ENCODE measurements around the gene SLC32A1. TPM values are rescaled to one million over a fixed set of nuclear protein-coding genes. Genes with fewer than 3 reads are reported as not detected.

The SLC32A1 gene, protein sequence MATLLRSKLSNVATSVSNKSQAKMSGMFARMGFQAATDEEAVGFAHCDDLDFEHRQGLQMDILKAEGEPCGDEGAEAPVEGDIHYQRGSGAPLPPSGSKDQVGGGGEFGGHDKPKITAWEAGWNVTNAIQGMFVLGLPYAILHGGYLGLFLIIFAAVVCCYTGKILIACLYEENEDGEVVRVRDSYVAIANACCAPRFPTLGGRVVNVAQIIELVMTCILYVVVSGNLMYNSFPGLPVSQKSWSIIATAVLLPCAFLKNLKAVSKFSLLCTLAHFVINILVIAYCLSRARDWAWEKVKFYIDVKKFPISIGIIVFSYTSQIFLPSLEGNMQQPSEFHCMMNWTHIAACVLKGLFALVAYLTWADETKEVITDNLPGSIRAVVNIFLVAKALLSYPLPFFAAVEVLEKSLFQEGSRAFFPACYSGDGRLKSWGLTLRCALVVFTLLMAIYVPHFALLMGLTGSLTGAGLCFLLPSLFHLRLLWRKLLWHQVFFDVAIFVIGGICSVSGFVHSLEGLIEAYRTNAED
- not detected for polyA plus RNA-seq

DNA sequence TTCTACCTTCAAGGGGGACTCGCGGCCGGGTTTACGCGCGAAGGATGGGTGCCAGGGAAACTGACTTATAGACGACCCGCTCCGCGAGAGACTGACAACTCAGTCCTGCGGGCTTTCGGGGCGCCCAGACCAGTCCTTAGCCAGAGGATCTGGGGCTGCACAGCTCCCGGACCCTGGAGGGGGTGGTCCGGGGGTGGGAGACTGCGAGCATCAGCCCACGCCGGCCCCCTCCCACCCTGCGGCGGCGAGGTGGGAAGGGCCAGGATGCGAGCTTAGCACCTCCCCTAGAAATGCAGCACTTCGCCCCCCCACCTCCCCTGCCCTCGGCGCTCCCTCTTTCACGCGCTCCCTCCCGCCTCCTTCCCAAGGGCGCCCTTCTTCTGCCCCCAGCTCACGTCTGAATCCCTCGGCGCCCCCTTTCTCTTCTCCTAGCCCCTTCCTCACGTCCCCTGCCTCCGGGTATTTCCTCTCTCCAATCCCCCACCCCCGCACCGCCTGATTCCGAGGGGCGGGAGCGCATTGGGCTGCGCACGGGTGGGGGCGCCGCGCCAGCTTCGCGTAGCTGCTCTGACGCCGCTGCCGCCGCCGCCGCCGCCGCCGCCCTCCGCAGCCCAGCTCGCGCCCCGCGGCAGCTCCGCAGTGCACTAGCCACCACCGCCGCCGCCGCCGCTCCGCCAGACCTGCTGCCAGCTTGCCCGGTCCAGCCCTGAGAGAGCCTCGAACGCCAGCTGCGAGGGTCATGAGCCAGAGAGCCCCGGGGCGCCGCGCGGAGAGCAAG lies at the start of gene SLC32A1:
TSS of gene SLC32A1 (plus strand) at position 639 of the 778 bp plus-strand sequence. CDS start 239 bp downstream, outside the sequence.
- Mint-ChIP-seq H3K4me1 (peaks cover 28 to 35% of the 10 kb centered on the region in 2 donors), H3K36me3 (peaks cover 0 to 3% (median 0%) of the 10 kb centered on the region in 3 donors), H3K27ac (peak within 1 kb of the TSS in 1 of 6 donors; percentile 27), H3K9me3 (peaks cover 0 to 4% (median 0%) of the 10 kb centered on the region in 6 donors), H3K27me3 (ENCODE audit: low read depth in 3 of 3) (peaks cover 44 to 65% (median 63%) of the 10 kb centered on the region in 3 donors), H3K4me3 (peak within 1 kb of the TSS in 2 of 5 donors; percentile 3 to 47)
- no peak for DNase-seq

DNA sequence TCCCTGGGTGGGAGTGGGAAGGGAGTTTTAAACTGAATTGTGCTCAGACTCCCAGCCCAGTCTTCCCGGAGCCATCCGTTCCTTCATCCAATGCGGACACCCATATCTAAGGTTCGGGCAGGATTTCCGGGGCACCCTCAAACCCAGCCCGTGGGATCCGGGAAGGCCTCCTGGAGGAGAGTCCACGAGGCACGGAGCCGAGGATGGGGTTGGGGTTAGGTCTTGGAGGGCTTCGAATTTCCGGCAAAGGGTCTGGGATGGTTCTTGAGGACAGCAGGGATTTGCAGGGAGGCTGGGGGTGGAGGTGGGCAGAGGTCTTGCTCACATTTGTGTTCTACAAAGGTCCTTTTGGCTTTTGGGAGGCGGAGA lies 49.5 kb upstream of the SLC32A1 start:
- peaks cover 2 to 14% (median 12%) of the 10 kb centered on the region in 3 donors for H3K27me3 Mint-ChIP-seq (ENCODE audit: low read depth in 3 of 3)
- peak overlapping the region in 2 of 6 donors; percentile 46 to 57 for H3K27ac Mint-ChIP-seq
- H3K4me1 Mint-ChIP-seq, result peaks cover 11 to 13% of the 10 kb centered on the region in 2 donors
- DNase-seq, result no peak
- peak overlapping the region; percentile 78 to 90 (median 85) for H3K4me3 Mint-ChIP-seq
- H3K36me3 Mint-ChIP-seq, result peaks cover 0 to 2% (median 0%) of the 10 kb centered on the region in 3 donors
- H3K9me3 Mint-ChIP-seq, result no peaks in the 10 kb centered on the region

DNA sequence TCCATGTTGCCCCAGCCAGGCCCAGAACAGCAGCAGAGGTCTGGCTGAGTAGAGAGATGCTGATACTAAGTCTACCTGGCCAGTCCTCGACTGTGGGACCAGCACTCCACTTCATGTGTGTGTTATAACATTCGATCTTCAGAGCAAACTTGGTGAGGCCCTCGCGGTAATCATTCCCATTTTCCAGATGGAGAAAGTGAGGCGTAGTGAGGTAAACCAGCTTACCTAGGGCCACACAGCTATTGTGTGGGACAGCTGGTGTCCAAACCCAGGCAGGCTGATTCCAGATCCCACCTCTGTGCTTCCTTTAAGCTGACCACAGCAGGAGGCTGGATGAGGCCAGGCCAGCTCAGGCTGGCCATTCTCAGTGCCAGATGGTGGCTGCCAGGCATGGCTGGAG lies 47.7 kb upstream of the SLC32A1 start:
- DNase-seq, result no peak
- H3K4me1 Mint-ChIP-seq, result peaks cover 11 to 13% of the 10 kb centered on the region in 2 donors
- no peaks in the 10 kb centered on the region for H3K9me3 Mint-ChIP-seq
- H3K4me3 Mint-ChIP-seq, result no peak overlapping the region
- H3K27me3 Mint-ChIP-seq (ENCODE audit: low read depth in 3 of 3), result peaks cover 2 to 14% (median 6%) of the 10 kb centered on the region in 3 donors
- H3K27ac Mint-ChIP-seq, result no peak overlapping the region
- no peaks in the 10 kb centered on the region for H3K36me3 Mint-ChIP-seq

DNA sequence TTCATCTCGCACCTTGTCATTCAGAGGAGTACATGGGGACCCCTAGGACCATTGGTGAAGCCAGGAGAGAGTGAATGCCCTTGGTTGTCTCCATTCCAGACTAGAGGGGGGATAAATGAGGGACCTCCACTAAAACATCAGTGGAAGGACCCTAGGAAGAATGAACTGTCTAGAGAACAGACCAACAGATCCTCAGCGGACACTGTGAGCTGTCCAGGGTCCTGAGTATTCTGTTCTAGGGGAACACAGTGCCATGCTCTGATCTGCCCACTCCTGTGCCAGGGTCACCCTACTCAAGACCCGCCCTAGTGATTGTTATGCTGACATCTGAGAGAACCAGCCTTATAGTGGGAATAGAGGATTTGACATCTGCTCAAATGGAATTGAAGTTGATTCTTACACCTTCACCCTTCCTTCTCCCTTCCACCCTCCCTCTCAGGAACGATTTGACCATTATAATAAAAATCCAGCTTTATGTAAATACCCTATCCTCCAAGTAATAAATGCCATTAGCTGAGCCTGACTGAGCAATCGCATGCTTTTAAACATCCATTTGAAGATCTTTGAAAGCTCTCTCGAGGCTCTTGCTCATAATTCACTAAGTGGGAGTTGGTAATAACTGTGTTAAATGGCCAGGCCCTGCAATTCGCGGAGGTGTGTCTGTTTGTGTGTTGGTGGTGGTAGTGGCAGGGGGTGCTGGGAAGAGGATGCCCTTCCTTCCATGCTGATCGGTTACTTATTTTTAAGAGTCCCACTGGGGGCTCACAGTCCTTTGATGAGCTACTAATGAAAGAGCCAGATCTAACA lies 43.6 kb upstream of the SLC32A1 start:
- no peaks in the 10 kb centered on the region for H3K4me1 Mint-ChIP-seq
- no peak overlapping the region for H3K27ac Mint-ChIP-seq
- no peaks in the 10 kb centered on the region for H3K9me3 Mint-ChIP-seq
- H3K36me3 Mint-ChIP-seq, result no peaks in the 10 kb centered on the region
- peaks cover 2 to 18% (median 10%) of the 10 kb centered on the region in 3 donors for H3K27me3 Mint-ChIP-seq (ENCODE audit: low read depth in 3 of 3)
- peak in 1 of 3 donors; percentile 38 for DNase-seq
- H3K4me3 Mint-ChIP-seq, result no peak overlapping the region

DNA sequence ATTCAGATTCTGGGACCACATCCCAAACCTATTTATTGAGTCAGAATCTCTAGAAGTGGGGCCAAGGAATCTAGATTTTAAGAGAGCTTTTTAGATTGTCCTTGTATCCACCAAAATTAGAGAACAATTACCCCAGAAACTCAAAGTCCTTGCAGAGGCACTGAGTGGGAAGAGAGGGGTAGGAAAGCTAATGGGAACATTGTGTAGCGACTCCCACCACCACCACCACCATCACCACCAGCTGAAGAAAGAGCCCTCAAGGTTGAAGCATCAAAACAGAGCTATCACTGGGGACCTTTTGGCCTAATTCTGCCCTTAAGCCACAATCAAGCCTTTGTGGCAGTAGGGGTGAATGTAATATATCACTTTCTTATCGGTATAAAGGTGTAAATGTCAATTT lies 39.0 kb upstream of the SLC32A1 start:
- H3K27me3 Mint-ChIP-seq (ENCODE audit: low read depth in 3 of 3), result peaks cover 6 to 22% (median 14%) of the 10 kb centered on the region in 3 donors
- H3K4me3 Mint-ChIP-seq, result no peak overlapping the region

DNA sequence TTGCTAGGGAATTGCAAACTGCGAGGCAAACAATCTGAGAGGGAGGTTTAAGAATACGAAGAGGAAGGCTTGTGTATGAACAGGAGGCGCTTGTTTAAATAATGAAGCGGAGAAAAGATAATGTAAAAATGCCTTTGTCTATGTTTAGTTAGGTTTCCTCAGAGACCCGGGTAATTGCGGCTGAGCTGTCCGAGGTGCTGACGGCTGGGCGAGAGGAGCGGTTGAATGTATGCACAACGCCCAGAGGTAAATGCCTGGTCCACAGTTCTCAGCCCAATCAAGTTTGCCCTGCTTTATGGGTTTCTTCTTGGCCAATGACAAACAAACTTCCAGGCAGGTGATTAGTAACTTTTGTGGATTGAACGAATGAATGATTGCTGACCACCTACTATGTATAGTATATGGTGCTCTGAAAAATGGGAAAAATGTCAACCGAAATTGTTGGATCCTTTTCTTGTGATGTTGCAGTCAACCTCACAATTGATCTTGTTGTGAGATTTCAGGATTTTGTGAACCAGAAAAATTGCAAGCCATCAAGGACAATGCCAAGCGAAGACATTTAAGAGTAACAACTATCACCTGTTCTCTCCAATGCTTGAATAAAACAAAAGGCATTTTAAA lies 38.3 kb upstream of the SLC32A1 start:
- Mint-ChIP-seq H3K36me3 (no peaks in the 10 kb centered on the region), H3K9me3 (no peaks in the 10 kb centered on the region), H3K4me1 (no peaks in the 10 kb centered on the region), H3K4me3 (no peak overlapping the region), H3K27me3 (ENCODE audit: low read depth in 3 of 3) (peaks cover 6 to 23% (median 14%) of the 10 kb centered on the region in 3 donors), H3K27ac (no peak overlapping the region)
- DNase-seq, result peak in 2 of 3 donors; percentile 13 to 36

More for the DNA sequence above, 39.0 kb upstream of the SLC32A1 start:
- no peaks in the 10 kb centered on the region for H3K36me3 Mint-ChIP-seq
- no peaks in the 10 kb centered on the region for H3K4me1 Mint-ChIP-seq
- H3K9me3 Mint-ChIP-seq, result no peaks in the 10 kb centered on the region
- DNase-seq, result no peak
- no peak overlapping the region for H3K27ac Mint-ChIP-seq

DNA sequence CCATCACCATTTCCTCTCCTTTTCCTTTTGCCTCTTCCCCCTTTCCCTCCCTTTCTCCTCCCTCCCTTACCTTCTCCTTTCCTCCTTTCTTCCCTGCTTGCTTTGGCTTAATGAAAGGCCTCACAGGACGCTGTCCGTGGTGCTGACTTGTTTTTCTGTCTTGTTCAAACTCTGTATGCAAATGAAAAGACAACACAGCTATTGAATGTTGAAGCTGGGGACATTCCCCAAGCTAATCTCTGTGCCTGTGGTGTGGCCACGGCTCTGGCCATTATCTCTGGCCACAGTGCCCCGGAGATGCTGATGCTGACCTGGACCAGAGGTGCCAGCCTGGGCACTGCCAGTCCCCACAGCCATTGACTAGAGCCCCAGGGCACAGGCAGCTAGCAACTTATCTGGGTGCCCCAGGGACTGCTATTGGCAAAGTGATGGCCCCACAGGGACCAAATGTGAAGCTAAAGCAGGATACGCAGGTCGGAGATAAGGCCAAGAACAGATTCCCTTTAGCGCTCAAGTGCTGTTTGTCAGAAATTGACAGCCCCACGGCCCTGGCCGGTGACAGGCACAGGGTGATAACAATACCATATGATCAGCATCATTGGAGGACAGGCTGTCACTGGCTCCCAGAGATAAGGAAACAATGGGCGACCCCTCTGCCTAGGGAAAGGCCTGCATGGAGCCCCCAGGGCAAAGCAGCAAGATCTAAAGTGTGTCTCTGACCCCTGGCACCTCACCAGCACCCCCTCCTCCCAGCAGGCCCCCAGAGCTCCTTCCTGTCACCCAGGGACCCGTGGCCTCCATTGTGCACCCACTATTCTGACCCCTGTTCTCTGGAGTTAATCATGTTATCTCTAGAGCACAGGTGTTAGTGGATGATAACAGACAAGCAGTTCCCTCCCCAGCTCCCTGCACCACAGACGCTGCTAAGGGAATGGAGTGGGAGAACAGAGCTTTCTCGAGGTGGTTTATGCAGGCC lies 31.6 kb upstream of the SLC32A1 start:
- Mint-ChIP-seq H3K27ac (no peak overlapping the region), H3K36me3 (no peaks in the 10 kb centered on the region), H3K4me1 (no peaks in the 10 kb centered on the region), H3K4me3 (no peak overlapping the region), H3K27me3 (ENCODE audit: low read depth in 3 of 3) (peaks cover 7 to 13% (median 9%) of the 10 kb centered on the region in 3 donors), H3K9me3 (peaks cover 0 to 3% (median 0%) of the 10 kb centered on the region in 6 donors)
- DNase-seq, result peak; percentile 23 to 41 (median 28)

DNA sequence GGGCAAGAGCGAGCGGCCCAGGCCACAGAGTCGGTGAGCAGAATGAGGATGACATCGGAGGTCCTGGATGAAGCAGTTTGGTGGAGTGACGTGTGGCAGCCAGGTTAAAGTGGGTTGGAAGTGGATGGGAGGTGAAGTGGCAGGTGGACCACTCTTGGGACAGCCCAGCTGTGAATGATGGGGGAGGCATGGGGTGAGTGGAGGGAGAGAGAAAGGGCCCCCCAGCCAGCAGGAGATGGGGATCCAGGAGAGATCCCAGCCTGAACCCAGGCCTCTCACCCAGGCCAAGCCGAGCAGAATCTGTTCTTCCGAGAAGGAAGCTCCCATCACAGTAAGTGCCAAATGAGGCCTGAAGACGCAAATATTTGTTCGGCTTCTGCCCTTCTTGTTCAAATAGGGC lies 27.0 kb upstream of the SLC32A1 start:
- Mint-ChIP-seq H3K27ac (no peak overlapping the region), H3K9me3 (peaks cover 0 to 3% (median 0%) of the 10 kb centered on the region in 6 donors), H3K36me3 (no peaks in the 10 kb centered on the region), H3K4me1 (no peaks in the 10 kb centered on the region), H3K27me3 (ENCODE audit: low read depth in 3 of 3) (peaks cover 5 to 9% (median 7%) of the 10 kb centered on the region in 3 donors), H3K4me3 (no peak overlapping the region)
- no peak for DNase-seq

DNA sequence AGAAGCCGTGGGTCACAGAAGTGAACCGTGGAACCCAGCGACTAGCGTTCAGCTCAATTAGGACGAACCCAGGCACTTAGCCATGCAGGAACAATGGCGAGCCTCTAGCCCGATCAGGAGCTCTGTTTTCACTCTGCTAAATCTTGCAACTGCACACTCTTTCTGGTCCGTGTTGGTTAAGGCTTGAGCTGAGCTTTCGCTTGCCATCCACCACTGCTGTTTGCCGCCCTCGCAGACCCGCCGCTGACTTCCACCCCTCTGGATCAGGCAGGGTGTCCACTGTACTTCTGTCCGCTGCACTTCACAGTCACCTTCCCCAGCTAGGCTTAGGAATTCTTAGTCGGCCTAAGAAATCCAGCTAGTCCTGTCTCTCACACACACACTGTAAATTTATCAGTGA lies 25.7 kb upstream of the SLC32A1 start:
- DNase-seq, result no peak
- no peaks in the 10 kb centered on the region for H3K4me1 Mint-ChIP-seq
- H3K36me3 Mint-ChIP-seq, result no peaks in the 10 kb centered on the region
- no peak overlapping the region for H3K27ac Mint-ChIP-seq
- peaks cover 0 to 3% (median 0%) of the 10 kb centered on the region in 6 donors for H3K9me3 Mint-ChIP-seq
- no peak overlapping the region for H3K4me3 Mint-ChIP-seq
- H3K27me3 Mint-ChIP-seq (ENCODE audit: low read depth in 3 of 3), result peaks cover 4 to 13% (median 5%) of the 10 kb centered on the region in 3 donors

DNA sequence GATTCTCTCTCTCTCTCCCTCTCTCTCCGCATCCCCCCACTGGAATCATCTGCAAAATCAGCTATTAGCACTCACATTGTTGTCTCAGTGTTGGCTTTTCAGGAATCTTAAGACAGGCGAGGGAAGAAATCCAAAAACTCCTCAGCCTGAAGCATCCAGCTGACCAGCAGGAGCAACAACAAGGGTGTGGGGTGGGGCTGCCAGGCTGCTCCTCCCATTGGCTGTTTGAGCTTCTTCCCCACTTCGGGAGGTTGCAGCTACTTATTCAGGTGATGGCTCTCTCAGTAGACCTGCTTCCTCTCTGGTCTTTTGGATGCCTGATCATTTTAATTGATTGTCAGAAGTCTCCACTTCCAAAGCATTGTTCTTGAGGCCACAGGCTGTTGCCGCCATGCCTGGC lies 24.1 kb upstream of the SLC32A1 start:
- Mint-ChIP-seq H3K36me3 (no peaks in the 10 kb centered on the region), H3K27ac (no peak overlapping the region), H3K4me3 (no peak overlapping the region), H3K4me1 (no peaks in the 10 kb centered on the region), H3K27me3 (ENCODE audit: low read depth in 3 of 3) (peaks cover 1 to 11% (median 6%) of the 10 kb centered on the region in 3 donors), H3K9me3 (no peaks in the 10 kb centered on the region)
- DNase-seq, result no peak

DNA sequence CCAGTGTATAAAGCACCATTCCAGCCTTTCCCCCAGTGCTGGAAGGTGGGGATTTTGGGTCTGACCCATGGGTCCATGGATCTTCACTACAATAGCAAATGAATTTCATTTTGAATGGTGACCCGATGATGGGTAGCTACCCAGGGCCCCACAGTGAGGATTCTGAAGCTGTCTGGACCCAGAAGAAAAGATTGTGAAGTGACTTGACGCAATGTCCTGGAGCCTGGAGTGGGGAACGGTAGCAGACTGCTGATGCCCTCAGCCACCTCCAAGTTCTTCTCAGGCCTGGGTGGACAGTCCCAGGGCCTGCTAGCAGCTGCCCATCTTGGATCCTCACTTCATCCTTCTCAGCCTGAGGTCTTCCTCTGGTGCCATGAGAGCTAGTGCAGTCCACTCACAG lies 23.4 kb upstream of the SLC32A1 start:
- Mint-ChIP-seq H3K36me3 (no peaks in the 10 kb centered on the region), H3K4me1 (no peaks in the 10 kb centered on the region), H3K9me3 (no peaks in the 10 kb centered on the region), H3K27me3 (ENCODE audit: low read depth in 3 of 3) (peaks cover 1 to 9% (median 6%) of the 10 kb centered on the region in 3 donors), H3K27ac (no peak overlapping the region), H3K4me3 (no peak overlapping the region)
- DNase-seq, result no peak

DNA sequence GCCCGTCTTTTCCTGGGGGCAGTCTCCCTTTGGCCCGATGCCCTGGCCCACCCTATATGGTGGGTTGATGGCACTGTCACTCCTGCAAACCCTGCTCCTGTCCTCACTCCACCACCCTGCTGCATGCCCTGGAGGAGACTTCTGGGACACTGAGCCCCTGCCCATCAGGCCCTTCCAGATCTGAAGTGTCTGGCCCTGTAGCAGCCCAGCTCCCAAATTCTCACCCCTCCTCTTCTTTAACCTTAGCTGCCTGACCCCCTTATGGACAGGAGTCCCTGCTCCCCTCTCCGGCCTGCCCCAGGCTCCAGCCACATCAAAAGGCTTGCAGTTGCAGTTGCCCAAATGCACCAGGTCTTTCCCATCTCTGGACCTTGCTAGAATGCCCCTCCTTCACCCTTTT lies 20.8 kb upstream of the SLC32A1 start:
- H3K27me3 Mint-ChIP-seq (ENCODE audit: low read depth in 3 of 3), result peaks cover 1 to 14% (median 6%) of the 10 kb centered on the region in 3 donors
- no peak for DNase-seq
- H3K4me3 Mint-ChIP-seq, result no peak overlapping the region
- no peaks in the 10 kb centered on the region for H3K9me3 Mint-ChIP-seq
- H3K4me1 Mint-ChIP-seq, result no peaks in the 10 kb centered on the region
- H3K27ac Mint-ChIP-seq, result no peak overlapping the region
- H3K36me3 Mint-ChIP-seq, result no peaks in the 10 kb centered on the region
